GM19035 (cell line): Measurements from ENCODE around the gene AHNAK.
"Not testable (repeated sequence)": the region's sequence is repeated elsewhere in the genome, so short reads cannot be mapped to it uniquely, and the experiment has no call there.

Source experiments
- ATAC-seq: cut with Tn5 transposase; IDR thresholded peaks from one replicate; pipeline ENCODE4 v1.9.1; 2021; ENCODE audit not compliant: unreplicated experiment

AHNAK gene

GRCh38 chr11:62461740-62462507, 84.7 kb downstream of the AHNAK start:
- ATAC-seq, result no peak

- no peak for ATAC-seq
These were observed 87.5 kb downstream of the AHNAK start for GRCh38 chr11:62459080-62459479.

- no peak for ATAC-seq
These were observed 88.2 kb downstream of the AHNAK start for GRCh38 chr11:62458212-62459002.

GRCh38 chr11:62457478-62457877, 89.1 kb downstream of the AHNAK start:
- no peak for ATAC-seq

GRCh38 chr11:62456630-62457029, 90.0 kb downstream of the AHNAK start:
- no peak for ATAC-seq

GRCh38 chr11:62452839-62453468, 93.7 kb downstream of the AHNAK start:
- ATAC-seq, result no peak

- no peak for ATAC-seq
These were observed 94.3 kb downstream of the AHNAK start for GRCh38 chr11:62452261-62452660.

GRCh38 chr11:62451241-62451621, 95.4 kb downstream of the AHNAK start:
- ATAC-seq, result no peak

GRCh38 chr11:62450543-62451240, 95.9 kb downstream of the AHNAK start:
- no peak for ATAC-seq

- not testable (repeated sequence) for ATAC-seq
These were observed 96.7 kb downstream of the AHNAK start for GRCh38 chr11:62449912-62450311.

- ATAC-seq, result no peak
These were observed 97.2 kb downstream of the AHNAK start for GRCh38 chr11:62449451-62449851.

- ATAC-seq, result no peak
These were observed 100.5 kb downstream of the AHNAK start for GRCh38 chr11:62446091-62446490.

- ATAC-seq, result no peak
These were observed 101.3 kb downstream of the AHNAK start for GRCh38 chr11:62445314-62445740.

GRCh38 chr11:62444835-62445234, 101.8 kb downstream of the AHNAK start:
- ATAC-seq, result no peak

- ATAC-seq, result no peak
These were observed 102.3 kb downstream of the AHNAK start for GRCh38 chr11:62444236-62444833.

GRCh38 chr11:62443390-62444235, 103.0 kb downstream of the AHNAK start:
- ATAC-seq, result no peak

GRCh38 chr11:62439785-62440602, 106.6 kb downstream of the AHNAK start:
- ATAC-seq, result no peak

GRCh38 chr11:62438641-62439040, 108.0 kb downstream of the AHNAK start:
- ATAC-seq, result no peak

- no peak for ATAC-seq
These were observed 109.0 kb downstream of the AHNAK start for GRCh38 chr11:62437616-62438015.
